Neural cell (in vitro differentiated cells): ENCODE measurements around the gene KIF5B. TPM values are rescaled to one million over a fixed set of nuclear protein-coding genes. Genes with fewer than 3 reads are reported as not detected.

Experiments used
- H2AFZ ChIP-seq: fragments of 200-600, 300-800 bp; sonication (generic), shearing (Covaris generic); 2 replicates; pipeline ENCODE4 v1.6.0; 2014; ENCODE audit warnings: low read depth, mild to moderate bottlenecking, antibody characterized with exemption, low read length, moderate library complexity
- H3F3A ChIP-seq: fragments of 200-600 bp; shearing (Covaris generic); 2 replicates; pipeline ENCODE4 v1.6.1; 2016; ENCODE audit warnings: mild to moderate bottlenecking, moderate library complexity, mixed read lengths, antibody characterized with exemption, low read length; ENCODE audit not compliant: insufficient read depth, poor library complexity, severe bottlenecking
- H3K27ac ChIP-seq: fragments of 200-600, 300-800 bp; sonication (generic), shearing (Covaris generic); 2 replicates; pipeline ENCODE4 v1.5.1; 2014; ENCODE audit warnings: mild to moderate bottlenecking, low read length, moderate library complexity
- H3K27me3 ChIP-seq: fragments of 300-800, 200-600 bp; sonication (generic), shearing (Covaris generic); 2 replicates; pipeline ENCODE4 v1.6.0; 2014; ENCODE audit warnings: mild to moderate bottlenecking, low read depth, low read length, moderate library complexity; ENCODE audit not compliant: insufficient read depth
- H3K36me3 ChIP-seq: fragments of 300-800, 200-600 bp; sonication (generic), shearing (Covaris generic); 2 replicates; pipeline ENCODE4 v1.5.1; 2014; ENCODE audit warnings: mild to moderate bottlenecking, antibody characterized with exemption, low read length, moderate library complexity; ENCODE audit not compliant: insufficient read depth
- H3K4me2 ChIP-seq: fragments of 300-800, 200-600 bp; sonication (generic), shearing (Covaris generic); 2 replicates; pipeline ENCODE4 v1.6.0; 2014; ENCODE audit warnings: mild to moderate bottlenecking, low read length
- H3K4me3 ChIP-seq: fragments of 300-800, 200-600 bp; sonication (generic), shearing (Covaris generic); 2 replicates; pipeline ENCODE4 v1.5.1; 2014; ENCODE audit warnings: mild to moderate bottlenecking, low read length, moderate library complexity
- H3K79me2 ChIP-seq: fragments of 200-600 bp; shearing (Covaris generic); replicated peaks from 2 replicates; pipeline ENCODE4 v1.6.0; 2014; ENCODE audit warnings: mild to moderate bottlenecking, low read length, moderate library complexity; ENCODE audit not compliant: insufficient read depth
- H3K9ac ChIP-seq: fragments of 300-800, 200-600 bp; sonication (generic), shearing (Covaris generic); 2 replicates; pipeline ENCODE4 v1.6.1; 2016; ENCODE audit warnings: mild to moderate bottlenecking, low read length, mixed read lengths
- H3K9me2 ChIP-seq: fragments of 200-600 bp; shearing (Covaris generic); 2 replicates; pipeline ENCODE4 v1.6.1; 2016; ENCODE audit warnings: mild to moderate bottlenecking, low read length, mixed read lengths; ENCODE audit not compliant: insufficient read depth
- H3K9me3 ChIP-seq: fragments of 200-600, 300-800 bp; sonication (generic), shearing (Covaris generic); 2 replicates; pipeline ENCODE4 v1.6.1; 2016; ENCODE audit warnings: mild to moderate bottlenecking, mixed run types, low read length, moderate library complexity, mixed read lengths
- H4K20me1 ChIP-seq: fragments of 200-600 bp; shearing (Covaris generic); 2 replicates; pipeline ENCODE4 v1.6.1; 2016; ENCODE audit warnings: mild to moderate bottlenecking, mixed run types; ENCODE audit not compliant: insufficient read depth
- CTCF ChIP-seq: fragments of 450-650 bp; IDR thresholded peaks from 2 replicates; pipeline ENCODE4 v1.5.1; 2014; ENCODE audit warnings: antibody characterized with exemption, mild to moderate bottlenecking, moderate library complexity; ENCODE audit not compliant: poor library complexity, severe bottlenecking
- EP300 ChIP-seq: fragments of 450-650 bp; conservative IDR thresholded peaks from 2 replicates; pipeline ENCODE4 v1.6.1; 2014; ENCODE audit warnings: antibody characterized with exemption, mild to moderate bottlenecking, moderate library complexity; ENCODE audit not compliant: poor library complexity, severe bottlenecking
- EZH2 ChIP-seq: fragments of 200-600, 300-800 bp; shearing (Covaris generic), sonication (generic); IDR thresholded peaks from 2 replicates; pipeline ENCODE4 v1.6.1; 2014; ENCODE audit warnings: antibody characterized with exemption, low read length, borderline replicate concordance, mild to moderate bottlenecking; ENCODE audit not compliant: insufficient read depth, poor library complexity, severe bottlenecking
- MXI1 ChIP-seq: fragments of 450-650 bp; conservative IDR thresholded peaks from 2 replicates; pipeline ENCODE4 v1.6.1; 2014; ENCODE audit warnings: antibody characterized with exemption, mild to moderate bottlenecking; ENCODE audit not compliant: poor library complexity, severe bottlenecking
- POLR2AphosphoS5 ChIP-seq: IDR thresholded peaks from 2 replicates; pipeline ENCODE4 v1.6.1; 2012
- RAD21 ChIP-seq: fragments of 450-650 bp; conservative IDR thresholded peaks from 2 replicates; pipeline ENCODE4 v1.6.1; 2014; ENCODE audit warnings: antibody characterized with exemption, mild to moderate bottlenecking, moderate library complexity
- REST ChIP-seq: IDR thresholded peaks from 2 replicates; pipeline ENCODE4 v1.6.1; 2012; ENCODE audit warnings: borderline replicate concordance
- SMC3 ChIP-seq: fragments of 450-650 bp; conservative IDR thresholded peaks from 2 replicates; pipeline ENCODE4 v1.6.1; 2014; ENCODE audit warnings: antibody characterized with exemption, mild to moderate bottlenecking, moderate library complexity; ENCODE audit not compliant: poor library complexity
- TAF1 ChIP-seq: IDR thresholded peaks from 2 replicates; pipeline ENCODE4 v1.6.1; 2012; ENCODE audit warnings: low read depth
- polyA plus RNA-seq: library from polyadenylated mRNA; depleted of rRNA; stranded (reverse); fragments of >200 nt; gene quantifications from 2 replicates; pipeline ENCODE4 v1.2.3, GENCODE V29; 2014

KIF5B gene
- polyA plus RNA-seq, 1 donor from 2014 or later, result 96.3 TPM

- H3K9me3 ChIP-seq, result no peaks in the 10 kb centered on the region
- no peak overlapping the region for H3K4me3 ChIP-seq
- no peaks in the 10 kb centered on the region for H3K27me3 ChIP-seq
- no peaks in the 10 kb centered on the region for H3K9me2 ChIP-seq
- no peaks in the 10 kb centered on the region for H3K36me3 ChIP-seq
- no peak overlapping the region for H3K4me2 ChIP-seq
- TF ChIP-seq TAF1 (no peak), MXI1 (no peak), RAD21 (no peak), REST (no peak), EP300 (no peak), POLR2AphosphoS5 (no peak), CTCF (no peak), EZH2 (no peak), SMC3 (no peak)
- H4K20me1 ChIP-seq, result no peaks in the 10 kb centered on the region
- H3K79me2 ChIP-seq, result no peaks in the 10 kb centered on the region
- H2AFZ ChIP-seq, result no peak overlapping the region
- no peaks in the 10 kb centered on the region for H3F3A ChIP-seq
- H3K9ac ChIP-seq, result no peak overlapping the region
- H3K27ac ChIP-seq, result no peak overlapping the region
These were observed 52.0 kb downstream of the KIF5B start for GRCh38 chr10:32004161-32004591.

GRCh38 chr10:32002531-32002930 is 53.7 kb downstream of the KIF5B start:
- Histone ChIP-seq H3K79me2 (no peaks in the 10 kb centered on the region), H4K20me1 (no peaks in the 10 kb centered on the region), H3K27me3 (no peaks in the 10 kb centered on the region), H3K9ac (no peak overlapping the region), H3K27ac (no peak overlapping the region), H3K36me3 (no peaks in the 10 kb centered on the region), H2AFZ (no peak overlapping the region), H3K4me2 (no peak overlapping the region), H3K9me2 (no peaks in the 10 kb centered on the region), H3K4me3 (no peak overlapping the region), H3K9me3 (no peaks in the 10 kb centered on the region), H3F3A (no peaks in the 10 kb centered on the region)
- TF ChIP-seq RAD21 (no peak), EZH2 (no peak), EP300 (no peak)

GRCh38 chr10:32000937-32001336 is 55.3 kb downstream of the KIF5B start:
- no peak overlapping the region for H3K9ac ChIP-seq
- no peak overlapping the region for H2AFZ ChIP-seq
- H3K27ac ChIP-seq, result no peak overlapping the region
- no peaks in the 10 kb centered on the region for H3K36me3 ChIP-seq
- TF ChIP-seq REST, result no peak
- no peaks in the 10 kb centered on the region for H4K20me1 ChIP-seq
- no peak overlapping the region for H3K4me2 ChIP-seq
- no peaks in the 10 kb centered on the region for H3K27me3 ChIP-seq
- no peaks in the 10 kb centered on the region for H3K9me2 ChIP-seq
- no peaks in the 10 kb centered on the region for H3F3A ChIP-seq
- H3K4me3 ChIP-seq, result no peak overlapping the region
- H3K9me3 ChIP-seq, result no peaks in the 10 kb centered on the region
- H3K79me2 ChIP-seq, result no peaks in the 10 kb centered on the region
